Peyer's patch (tissue), 4 donors: ENCODE data around the gene C1R.

ENCODE experiments used
- CTCF ChIP-seq, 6 experiments: fragments of 450-650 bp in 4 of 6; fragments of 200-600 bp in 2 of 6; sonication (generic) in 1 of 6; IDR thresholded peaks; one replicate each; pipeline ENCODE4 v1.5.1; 2017 to 2019; ENCODE audit warnings: antibody characterized with exemption in 6 of 6, mild to moderate bottlenecking in 3 of 6, moderate library complexity in 1 of 6
- POLR2A ChIP-seq, 2 donors: fragments of 450-650 bp; IDR thresholded peaks; one replicate each; pipeline ENCODE4 v1.5.1; 2017; ENCODE audit warnings: antibody characterized with exemption in 2 of 2, mild to moderate bottlenecking in 2 of 2, moderate library complexity in 2 of 2

DNA sequence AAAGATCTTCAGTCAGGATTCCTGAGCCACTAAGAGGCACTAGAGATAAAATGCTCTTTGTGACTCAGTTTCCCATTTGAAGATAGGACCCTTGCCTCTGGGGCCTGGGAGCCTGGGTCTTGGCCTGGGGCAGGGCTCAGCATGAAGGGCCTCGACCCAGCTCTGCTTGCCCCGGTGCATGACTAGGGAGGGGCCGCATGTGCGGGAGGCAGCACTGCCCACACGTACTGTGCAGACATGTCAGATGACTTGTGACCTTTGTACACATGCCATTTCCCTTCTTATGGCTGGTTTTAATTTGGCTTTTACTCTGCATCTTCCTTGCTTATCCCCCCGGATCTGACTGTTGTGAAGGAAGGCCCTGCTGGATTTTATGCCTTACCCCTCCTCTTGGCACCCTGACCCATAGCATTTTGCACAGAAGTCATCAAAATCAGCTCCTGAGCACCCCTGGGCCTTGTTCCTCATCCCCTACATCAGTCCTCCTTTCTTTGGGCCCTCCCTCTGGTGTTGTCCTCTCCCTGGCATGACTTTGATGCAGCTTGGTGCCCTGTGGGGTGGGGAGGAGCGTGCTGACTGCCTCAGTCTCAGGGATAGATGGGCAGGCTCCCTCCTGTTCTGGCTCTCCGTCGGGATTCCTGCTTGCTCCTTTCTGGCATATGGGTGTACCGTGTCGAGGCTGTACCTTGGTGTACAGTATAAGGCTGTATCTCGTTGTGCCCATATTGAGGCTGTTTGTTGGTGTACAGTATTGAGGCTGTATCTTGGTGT is 42.3 kb upstream of the C1R start:
- TF ChIP-seq CTCF (IDR thresholded peaks at IDR 0.05) (no peak), POLR2A (IDR thresholded peaks at IDR 0.05) (no peak)
